ENCODE data around the gene SLC35G3.
A peak's percentile ranks its signal among the peaks of the same experiment; 100 is the strongest.
"Not testable (repeated sequence)": the region's sequence is repeated elsewhere in the genome, so short reads cannot be mapped to it uniquely, and the experiment has no call there.

The SLC35G3 gene

GRCh38 chr17:35194001-35194400 lies at the start of gene SLC35G3:
TSS of gene SLC35G3 (minus strand) at chr17:35194393. CDS start at chr17:35194307, 86 bp downstream.
- DNase-seq = not testable (repeated sequence)

GRCh38 chr17:35243561-35244340 lies 49.6 kb upstream of the SLC35G3 start:
- no peak for DNase-seq

- DNase-seq = peak; percentile 50 to 60
These were observed 48.8 kb upstream of the SLC35G3 start, which contains the start of gene SLFN5 for GRCh38 chr17:35242805-35243560. TSS of gene SLFN5 (plus strand) at chr17:35243072. CDS start at chr17:35258691, 15,619 bp downstream.

GRCh38 chr17:35242158-35242804 lies 48.1 kb upstream of the SLC35G3 start:
- DNase-seq = peak; percentile 34 to 55

GRCh38 chr17:35241520-35241919 lies 47.3 kb upstream of the SLC35G3 start:
- no peak for DNase-seq

- no peak for DNase-seq
These were observed 46.7 kb upstream of the SLC35G3 start for GRCh38 chr17:35240861-35241260.

- DNase-seq = no peak
These were observed 45.6 kb upstream of the SLC35G3 start for GRCh38 chr17:35239823-35240222.

GRCh38 chr17:35238821-35239220 lies 44.6 kb upstream of the SLC35G3 start:
- DNase-seq = no peak

- DNase-seq = no peak
These were observed 42.6 kb upstream of the SLC35G3 start for GRCh38 chr17:35236821-35237220.

GRCh38 chr17:35235917-35236316 lies 41.7 kb upstream of the SLC35G3 start:
- DNase-seq = no peak

- no peak for DNase-seq
These were observed 41.1 kb upstream of the SLC35G3 start for GRCh38 chr17:35235289-35235688.

- not testable (repeated sequence) for DNase-seq
These were observed 40.1 kb upstream of the SLC35G3 start for GRCh38 chr17:35234315-35234714.

- DNase-seq = no peak
These were observed 35.4 kb upstream of the SLC35G3 start for GRCh38 chr17:35229638-35230037.

GRCh38 chr17:35227546-35227945 lies 33.4 kb upstream of the SLC35G3 start:
- no peak for DNase-seq

- DNase-seq = no peak
These were observed 30.2 kb upstream of the SLC35G3 start for GRCh38 chr17:35224436-35224835.

- no peak for DNase-seq
These were observed 28.3 kb upstream of the SLC35G3 start for GRCh38 chr17:35222452-35222851.

- DNase-seq = no peak
These were observed 24.7 kb upstream of the SLC35G3 start for GRCh38 chr17:35218915-35219314.

GRCh38 chr17:35217107-35217506 lies 22.9 kb upstream of the SLC35G3 start:
- DNase-seq = no peak

- DNase-seq = no peak
These were observed 20.6 kb upstream of the SLC35G3 start for GRCh38 chr17:35214631-35215273.

- no peak for DNase-seq
These were observed 20.0 kb upstream of the SLC35G3 start for GRCh38 chr17:35214192-35214591.

- DNase-seq = no peak
These were observed 19.3 kb upstream of the SLC35G3 start for GRCh38 chr17:35213412-35213940.

- no peak for DNase-seq
These were observed 18.5 kb upstream of the SLC35G3 start for GRCh38 chr17:35212668-35213067.

- DNase-seq = no peak
These were observed 16.5 kb upstream of the SLC35G3 start for GRCh38 chr17:35210741-35211140.

Data from Kasumi-1 (cell line).